ENCODE data around the gene MYBPC2. TPM values are rescaled to one million over a fixed set of nuclear protein-coding genes. Genes with fewer than 3 reads are reported as not detected.
A peak's percentile ranks its signal among the peaks of the same experiment; 100 is the strongest.

Gene MYBPC2
- total and polyA plus RNA-seq, 9 of the 15 experiments (the other 6 are each of a cell fraction or from before 2014, with no cell fraction given): 0.01 to 0.14 (median 0.04) TPM; not detected in 6

DNA sequence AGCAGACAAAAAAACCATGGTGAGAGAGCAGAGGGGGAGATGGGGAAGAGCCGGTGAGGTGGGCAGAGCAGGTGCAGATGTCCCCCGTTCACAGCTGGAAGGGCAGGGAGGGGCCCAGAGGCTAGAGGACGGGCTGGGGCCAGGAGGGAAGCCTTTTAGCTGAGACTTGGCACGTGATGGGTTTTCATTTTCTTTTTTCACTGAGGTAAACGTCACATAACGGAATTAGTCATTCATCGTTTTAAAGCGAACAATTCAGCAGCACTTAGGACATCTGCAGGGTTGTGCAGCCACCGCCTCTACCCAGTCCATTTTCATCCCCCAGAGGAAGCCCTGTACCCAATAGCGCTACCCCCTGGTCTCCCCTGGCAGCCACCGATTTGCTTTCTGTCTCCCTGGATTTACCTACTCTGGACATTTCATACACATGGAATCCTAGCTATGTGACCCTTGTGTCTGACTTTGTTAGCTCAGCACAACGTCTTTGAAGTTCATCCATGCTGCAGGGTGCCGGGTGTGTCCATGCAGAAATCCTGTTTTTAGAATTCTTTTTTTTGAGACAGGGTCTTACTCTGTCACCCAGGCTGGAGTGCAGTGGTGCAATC, 27.6 kb downstream of the MYBPC2 start:
- WGBS (ENCODE audit: insufficient coverage, low coverage, missing lambda C conversion rate): 9% methylated on average over 13 of the region's 13 CpGs
- no peaks in the 10 kb centered on the region for H3K9me3 ChIP-seq (replicated peaks; ENCODE audit: control insufficient read depth, insufficient read depth, low read depth, low read length)
- no peak overlapping the region for H3K4me2 ChIP-seq (ENCODE audit: insufficient read depth, low read length)
- H3K4me3 ChIP-seq: no peak overlapping the region
- DNase-seq (ENCODE audit: extremely low read depth in 1 of 4, low spot score in 3 of 4) (no peak), FAIRE-seq (peak; percentile 11), ATAC-seq (0 out of 3 replicates have a peak, but pooled peaks have one; percentile 16)
- H3K27ac ChIP-seq (ENCODE audit: extremely low read depth, low read depth, low read length): no peak overlapping the region
- no peak overlapping the region for H3K9ac ChIP-seq (ENCODE audit: insufficient read depth in 1 of 2, low read depth in 2 of 2, low read length in 2 of 2)
- no peaks in the 10 kb centered on the region for H3K9me1 ChIP-seq (ENCODE audit: control insufficient read depth, insufficient read depth, low read length)
- BruUV-seq (replicated peaks): no TSS peak
- in situ Hi-C loops (cut with MboI) (loop anchor here (5.0 kb wide), 1 partner anchor 93 kb away; the partner anchor contains the start of gene NAPSA), intact Hi-C loops (cut with micrococcal nuclease) (loop anchor here (2.0 kb wide), 1 partner anchor 45 kb away; no protein-coding TSS in a partner anchor)
- H3K36me3 ChIP-seq (ENCODE audit: control insufficient read depth, insufficient read depth, low read length): no peaks in the 10 kb centered on the region
- H4K20me1 ChIP-seq (replicated peaks; ENCODE audit: control insufficient read depth, insufficient read depth, low read length): no peaks in the 10 kb centered on the region
- TF ChIP-seq SMC3 (conservative IDR thresholded peaks at IDR 0.05; ENCODE audit: insufficient read depth, low read depth, low read length) (no peak), SPI1 (IDR thresholded peaks at IDR 0.05; ENCODE audit: borderline replicate concordance, low read depth, low read length) (no peak), TSC22D4 (tag; IDR thresholded peaks at IDR 0.05) (no peak), DMBX1 (CRISPR knock-in tag; IDR thresholded peaks at IDR 0.05; ENCODE audit: borderline replicate concordance) (no peak), TRIM24 (IDR thresholded peaks at IDR 0.05) (no peak)
- TF ChIP-seq, protein P1, sequence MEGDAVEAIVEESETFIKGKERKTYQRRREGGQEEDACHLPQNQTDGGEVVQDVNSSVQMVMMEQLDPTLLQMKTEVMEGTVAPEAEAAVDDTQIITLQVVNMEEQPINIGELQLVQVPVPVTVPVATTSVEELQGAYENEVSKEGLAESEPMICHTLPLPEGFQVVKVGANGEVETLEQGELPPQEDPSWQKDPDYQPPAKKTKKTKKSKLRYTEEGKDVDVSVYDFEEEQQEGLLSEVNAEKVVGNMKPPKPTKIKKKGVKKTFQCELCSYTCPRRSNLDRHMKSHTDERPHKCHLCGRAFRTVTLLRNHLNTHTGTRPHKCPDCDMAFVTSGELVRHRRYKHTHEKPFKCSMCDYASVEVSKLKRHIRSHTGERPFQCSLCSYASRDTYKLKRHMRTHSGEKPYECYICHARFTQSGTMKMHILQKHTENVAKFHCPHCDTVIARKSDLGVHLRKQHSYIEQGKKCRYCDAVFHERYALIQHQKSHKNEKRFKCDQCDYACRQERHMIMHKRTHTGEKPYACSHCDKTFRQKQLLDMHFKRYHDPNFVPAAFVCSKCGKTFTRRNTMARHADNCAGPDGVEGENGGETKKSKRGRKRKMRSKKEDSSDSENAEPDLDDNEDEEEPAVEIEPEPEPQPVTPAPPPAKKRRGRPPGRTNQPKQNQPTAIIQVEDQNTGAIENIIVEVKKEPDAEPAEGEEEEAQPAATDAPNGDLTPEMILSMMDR (IDR thresholded peaks at IDR 0.05 in 2 of 3, conservative IDR thresholded peaks at IDR 0.05 in 1 of 3; ENCODE audit: insufficient read depth in 2 of 3, low read depth in 1 of 3, low read length in 3 of 3): 0 out of 6 replicates have a peak, but pooled peaks of 1 of the 3 experiments have one; percentile 16
- TF ChIP-seq, protein P2, sequence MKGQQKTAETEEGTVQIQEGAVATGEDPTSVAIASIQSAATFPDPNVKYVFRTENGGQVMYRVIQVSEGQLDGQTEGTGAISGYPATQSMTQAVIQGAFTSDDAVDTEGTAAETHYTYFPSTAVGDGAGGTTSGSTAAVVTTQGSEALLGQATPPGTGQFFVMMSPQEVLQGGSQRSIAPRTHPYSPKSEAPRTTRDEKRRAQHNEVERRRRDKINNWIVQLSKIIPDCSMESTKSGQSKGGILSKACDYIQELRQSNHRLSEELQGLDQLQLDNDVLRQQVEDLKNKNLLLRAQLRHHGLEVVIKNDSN (CRISPR knock-in tag; IDR thresholded peaks at IDR 0.05): 0 out of 2 replicates have a peak, but pooled peaks have one; percentile 37
- TF ChIP-seq, protein P3, sequence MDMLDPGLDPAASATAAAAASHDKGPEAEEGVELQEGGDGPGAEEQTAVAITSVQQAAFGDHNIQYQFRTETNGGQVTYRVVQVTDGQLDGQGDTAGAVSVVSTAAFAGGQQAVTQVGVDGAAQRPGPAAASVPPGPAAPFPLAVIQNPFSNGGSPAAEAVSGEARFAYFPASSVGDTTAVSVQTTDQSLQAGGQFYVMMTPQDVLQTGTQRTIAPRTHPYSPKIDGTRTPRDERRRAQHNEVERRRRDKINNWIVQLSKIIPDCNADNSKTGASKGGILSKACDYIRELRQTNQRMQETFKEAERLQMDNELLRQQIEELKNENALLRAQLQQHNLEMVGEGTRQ (CRISPR knock-in tag; IDR thresholded peaks at IDR 0.05): peak; percentile 20; the same call in 1 of the 2 replicates
- ChIA-PET POLR2A (interaction anchor here (0.8 to 1.3 kb wide), 2 partner anchors 19 to 94 kb away, joined by 3 to 4 read pairs; no protein-coding TSS in a partner anchor), CTCF (ENCODE audit: low intra/inter-chr PET ratio) (interaction anchor here (0.7 to 1.0 kb wide), 3 partner anchors 103 to 313 kb away, joined by 3 to 5 read pairs (median 5); no protein-coding TSS in a partner anchor)
- H3K27me3 ChIP-seq (ENCODE audit: control insufficient read depth in 2 of 2, insufficient read depth in 2 of 2, low read length in 2 of 2): peaks cover 6 to 17% of the 10 kb centered on the region in 2 experiments; a peak in 4 of 5 replicates
- no peak overlapping the region for H2AFZ ChIP-seq (ENCODE audit: low read depth, low read length)
- H3K79me2 ChIP-seq (ENCODE audit: control insufficient read depth, insufficient read depth, low read length): no peaks in the 10 kb centered on the region
- H3K4me1 ChIP-seq (replicated peaks in 1 of 2; ENCODE audit: control insufficient read depth in 2 of 2, insufficient read depth in 2 of 2, low read length in 2 of 2): peaks cover 4 to 29% of the 10 kb centered on the region in 2 experiments; a peak in 4 of 5 replicates

Measured in K562 (cell line).